GM21825 (cell line): ENCODE measurements around the gene FEZF2.

Source experiments
- ATAC-seq: cut with Tn5 transposase; IDR thresholded peaks from one replicate; pipeline ENCODE4 v1.9.1; 2021; ENCODE audit warnings: mild to moderate bottlenecking, moderate library complexity; ENCODE audit not compliant: unreplicated experiment

The FEZF2 gene

GRCh38 chr3:62373215-62373614 lies at the start of gene FEZF2:
FEZF2 (minus strand) TSS chr3:62373550; CDS start chr3:62372868, 682 bp downstream.
- no peak for ATAC-seq

GRCh38 chr3:62421207-62421606 lies 47.9 kb upstream of the FEZF2 start:
- no peak for ATAC-seq

- ATAC-seq: no peak
Observed at GRCh38 chr3:62416144-62416543, 42.8 kb upstream of the FEZF2 start.

GRCh38 chr3:62415312-62415801 lies 42.0 kb upstream of the FEZF2 start:
- ATAC-seq: no peak

- ATAC-seq: no peak
Observed at GRCh38 chr3:62414786-62415185, 41.4 kb upstream of the FEZF2 start.

GRCh38 chr3:62413687-62414086 lies 40.3 kb upstream of the FEZF2 start:
- ATAC-seq: no peak

- no peak for ATAC-seq
Observed at GRCh38 chr3:62406945-62407344, 33.6 kb upstream of the FEZF2 start.

- ATAC-seq: no peak
Observed at GRCh38 chr3:62405566-62405965, 32.2 kb upstream of the FEZF2 start.

- ATAC-seq: no peak
Observed at GRCh38 chr3:62405135-62405534, 31.8 kb upstream of the FEZF2 start.

GRCh38 chr3:62404321-62404720 lies 31.0 kb upstream of the FEZF2 start:
- no peak for ATAC-seq

- no peak for ATAC-seq
Observed at GRCh38 chr3:62403765-62404164, 30.4 kb upstream of the FEZF2 start.

- ATAC-seq: no peak
Observed at GRCh38 chr3:62392626-62393292, 19.4 kb upstream of the FEZF2 start.

- no peak for ATAC-seq
Observed at GRCh38 chr3:62387251-62387650, 13.9 kb upstream of the FEZF2 start.

- no peak for ATAC-seq
Observed at GRCh38 chr3:62379321-62379798, 6.0 kb upstream of the FEZF2 start.

GRCh38 chr3:62378921-62379320 lies 5.6 kb upstream of the FEZF2 start:
- ATAC-seq: no peak

- ATAC-seq: no peak
Observed at GRCh38 chr3:62378311-62378789, 5.0 kb upstream of the FEZF2 start.

GRCh38 chr3:62376906-62377877 lies 3.8 kb upstream of the FEZF2 start:
- no peak for ATAC-seq

GRCh38 chr3:62376454-62376720 lies 3.0 kb upstream of the FEZF2 start:
- ATAC-seq: no peak

GRCh38 chr3:62375655-62376453 lies 2.5 kb upstream of the FEZF2 start:
- no peak for ATAC-seq

GRCh38 chr3:62374341-62375218 lies 1.2 kb upstream of the FEZF2 start:
- ATAC-seq: no peak
